Erythroblast (primary cell): Measurements from ENCODE around the gene P3H2.

ENCODE experiments used
- GATA1 ChIP-seq: IDR thresholded peaks from 2 replicates; pipeline ENCODE4 v1.6.1; 2011; ENCODE audit warnings: low read depth, mild to moderate bottlenecking, control low read depth, low read length, moderate library complexity
- POLR2A ChIP-seq: IDR thresholded peaks from 2 replicates; pipeline ENCODE4 v1.6.1; 2011; ENCODE audit warnings: mild to moderate bottlenecking, low read length

GRCh38 chr3:190139365-190139764 lies 18.7 kb upstream of the P3H2 start:
- no peak for TF ChIP-seq POLR2A
- TF ChIP-seq GATA1, result no peak
